B cell (primary cell): ENCODE results near the gene HIRA. TPM values are rescaled to one million over a fixed set of nuclear protein-coding genes. Genes with fewer than 3 reads are reported as not detected.

Experiments used
- polyA plus RNA-seq: library from polyadenylated mRNA; depleted of rRNA; stranded (reverse); fragments of >200 nt; gene quantifications from 2 replicates; pipeline ENCODE4 v1.2.3, GENCODE V29; 2012
- small RNA-seq: library from RNA; depleted of rRNA; stranded (forward); fragments of <200 nt; gene quantifications from one replicate; pipeline ENCODE3, GENCODE V24; 2012; ENCODE audit warnings: low replicate concordance, low read depth; ENCODE audit not compliant: insufficient read length
- total RNA-seq, 2 donors: library from RNA; stranded (reverse); fragments of 120-200 nt in 1 of 2; gene quantifications; 1 replicate in 1 of 2; 2 replicates in 1 of 2; pipeline versions ENCODE4 v1.2.3 to v1.2.4, GENCODE V29; 2013 to 2022

Gene HIRA
- total and polyA plus RNA-seq, 2 donors (not counting 1 experiment from before 2014, with no cell fraction given): 28.3 to 34.5 TPM

Small RNA genes lying within 50 kb of the gene (small RNA-seq; reads per million reads assigned to genes)
- gene RN7SL168P: not detected

Other genes with a start within 250 kb of the HIRA start
- 5.2 and 5.5 TPM in 2 replicates for gene CLTCL1, start 140.0 kb downstream of the HIRA start, total RNA-seq
- gene CLTCL1, start 140.0 kb downstream of the HIRA start, polyA plus RNA-seq: 1.0 and 1.7 TPM in 2 replicates
- gene MRPL40, start 812 bp upstream of the HIRA start, total RNA-seq: 18.0 and 21.9 TPM in 2 replicates
- 9.6 and 12.5 TPM in 2 replicates for gene MRPL40, start 812 bp upstream of the HIRA start, polyA plus RNA-seq
- 47.2 and 55.1 TPM in 2 replicates for gene C22orf39, start 16.0 kb upstream of the HIRA start, total RNA-seq
- 33.9 and 37.7 TPM in 2 replicates for gene C22orf39, start 16.0 kb upstream of the HIRA start, polyA plus RNA-seq
- 43.5 and 44.2 TPM in 2 replicates for gene UFD1, start 47.5 kb upstream of the HIRA start, total RNA-seq
- gene UFD1, start 47.5 kb upstream of the HIRA start, polyA plus RNA-seq: 42.2 and 70.1 TPM in 2 replicates
- 0.49 and 0.56 TPM in 2 replicates for gene CDC45, start 48.2 kb upstream of the HIRA start, total RNA-seq
- 0.61 and 1.4 TPM in 2 replicates for gene CDC45, start 48.2 kb upstream of the HIRA start, polyA plus RNA-seq
- gene CLDN5, start 92.7 kb upstream of the HIRA start, total RNA-seq: not detected in 2 replicates
- 0.12 TPM in 1 of 2 replicates, not detected in the other for gene CLDN5, start 92.7 kb upstream of the HIRA start, polyA plus RNA-seq